Activated T-cell treated with anti-CD3 and anti-CD28 coated beads, Interleukin-2, amount 50 U/mL, for 48 hours (primary cell): ENCODE measurements around the gene MIPOL1.
"Not testable (repeated sequence)": the region's sequence is repeated elsewhere in the genome, so short reads cannot be mapped to it uniquely, and the experiment has no call there.

Source experiments
- DNase-seq, 2 experiments: peaks; one replicate each; pipeline ENCODE4 v3.0.0-alpha.2; 2020

MIPOL1 gene

GRCh38 chr14:37236044-37236443 lies 38.3 kb downstream of the MIPOL1 start:
- not testable (repeated sequence) for DNase-seq

- DNase-seq: no peak
Observed at GRCh38 chr14:37237094-37237493, 39.4 kb downstream of the MIPOL1 start.

GRCh38 chr14:37237735-37238200 lies 40.0 kb downstream of the MIPOL1 start:
- DNase-seq: no peak

GRCh38 chr14:37241198-37241597 lies 43.5 kb downstream of the MIPOL1 start:
- no peak for DNase-seq

- no peak for DNase-seq
Observed at GRCh38 chr14:37246427-37246829, 48.7 kb downstream of the MIPOL1 start.

- no peak for DNase-seq
Observed at GRCh38 chr14:37247791-37248461, 50.2 kb downstream of the MIPOL1 start.

GRCh38 chr14:37251775-37252174 lies 54.0 kb downstream of the MIPOL1 start:
- DNase-seq: no peak

GRCh38 chr14:37252434-37252833 lies 54.7 kb downstream of the MIPOL1 start:
- DNase-seq: no peak

- no peak for DNase-seq
Observed at GRCh38 chr14:37253905-37254304, 56.2 kb downstream of the MIPOL1 start.

GRCh38 chr14:37254411-37254947 lies 56.7 kb downstream of the MIPOL1 start:
- no peak for DNase-seq

GRCh38 chr14:37257501-37258070 lies 59.8 kb downstream of the MIPOL1 start:
- DNase-seq: no peak

- DNase-seq: no peak
Observed at GRCh38 chr14:37262649-37263048, 64.9 kb downstream of the MIPOL1 start.

- DNase-seq: no peak
Observed at GRCh38 chr14:37263656-37264236, 66.0 kb downstream of the MIPOL1 start.

- DNase-seq: no peak
Observed at GRCh38 chr14:37268788-37269187, 71.1 kb downstream of the MIPOL1 start.

GRCh38 chr14:37270629-37271028 lies 72.9 kb downstream of the MIPOL1 start:
- DNase-seq: no peak

GRCh38 chr14:37272569-37272968 lies 74.8 kb downstream of the MIPOL1 start:
- no peak for DNase-seq

- no peak for DNase-seq
Observed at GRCh38 chr14:37274652-37275051, 76.9 kb downstream of the MIPOL1 start.

GRCh38 chr14:37275963-37276362 lies 78.2 kb downstream of the MIPOL1 start:
- no peak for DNase-seq

- no peak for DNase-seq
Observed at GRCh38 chr14:37278636-37279538, 81.2 kb downstream of the MIPOL1 start.

GRCh38 chr14:37279818-37280217 lies 82.1 kb downstream of the MIPOL1 start:
- no peak for DNase-seq

- no peak for DNase-seq
Observed at GRCh38 chr14:37284760-37285159, 87.0 kb downstream of the MIPOL1 start.

- no peak for DNase-seq
Observed at GRCh38 chr14:37285220-37285619, 87.5 kb downstream of the MIPOL1 start.

- no peak for DNase-seq
Observed at GRCh38 chr14:37289688-37290087, 92.0 kb downstream of the MIPOL1 start.
